ENCODE results near the gene GPR141. TPM values are rescaled to one million over a fixed set of nuclear protein-coding genes. Genes with fewer than 3 reads are reported as not detected.
A peak's percentile ranks its signal among the peaks of the same experiment; 100 is the strongest.

Gene GPR141
- total and polyA plus RNA-seq, 2 of the 13 experiments (the other 11 are each of a cell fraction or from before 2014, with no cell fraction given), result not detected

GRCh38 chr7:37732253-37732652, 48.7 kb downstream of the GPR141 start (continued):
- TF ChIP-seq CTCF (CRISPR knock-in tag; IDR thresholded peaks at IDR 0.05) (peak; percentile 66), STAG1 (CRISPR knock-in tag; IDR thresholded peaks at IDR 0.05) (peak; percentile 49), HNF1B (CRISPR knock-in tag; IDR thresholded peaks at IDR 0.05) (no peak), CEBPG (CRISPR knock-in tag; IDR thresholded peaks at IDR 0.05) (peak; percentile 23; the same call in 1 of the 2 replicates), LRRFIP1 (CRISPR knock-in tag; conservative IDR thresholded peaks at IDR 0.05) (no peak), ATF3 (CRISPR knock-in tag; IDR thresholded peaks at IDR 0.05) (no peak), CEBPB (IDR thresholded peaks at IDR 0.05; ENCODE audit: borderline replicate concordance, low read depth, low read length) (peak; percentile 87), SMC3 (IDR thresholded peaks at IDR 0.05; ENCODE audit: low read length) (peak; percentile 39)
